Measurements from ENCODE around the gene SLC13A3.

The SLC13A3 gene

GRCh38 chr20:46650575-46651090 is 626 bp downstream of the SLC13A3 start:
- DNase-seq = no peak

DNA sequence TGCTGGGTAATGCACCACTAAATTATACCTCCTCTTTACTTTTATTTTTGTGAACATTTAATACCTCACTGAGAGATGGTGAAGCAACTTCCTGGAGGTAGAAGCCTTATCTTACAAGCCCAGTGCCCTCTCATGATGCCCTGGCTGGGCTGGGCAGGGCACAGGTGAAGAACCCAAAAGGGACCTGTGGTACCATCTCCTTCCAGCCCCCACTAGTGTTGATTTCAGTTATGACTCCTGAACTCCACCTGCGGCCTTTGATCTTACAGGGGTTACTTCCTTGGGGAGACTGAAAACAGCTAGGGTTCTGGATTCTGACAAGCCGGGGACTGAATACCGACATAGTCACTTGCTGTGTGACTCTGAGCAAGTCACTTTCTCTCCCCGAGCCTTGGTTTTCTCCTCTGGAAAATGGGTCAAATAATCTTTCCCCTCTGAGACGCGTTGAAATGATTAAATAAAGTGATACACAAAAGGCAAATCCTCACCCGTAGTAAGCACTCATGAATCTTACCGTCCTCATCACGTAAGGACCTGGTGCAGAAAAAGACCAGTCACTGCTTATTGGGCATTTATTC is 1.2 kb downstream of the SLC13A3 start:
- DNase-seq = no peak

- no peak for DNase-seq
These were observed 1.7 kb downstream of the SLC13A3 start for GRCh38 chr20:46649650-46649949.

GRCh38 chr20:46648903-46649649 is 2.2 kb downstream of the SLC13A3 start:
- DNase-seq = no peak

- no peak for DNase-seq
These were observed 3.8 kb downstream of the SLC13A3 start for GRCh38 chr20:46647469-46647868.

GRCh38 chr20:46646659-46647380 is 4.4 kb downstream of the SLC13A3 start:
- DNase-seq = no peak

GRCh38 chr20:46646122-46646521 is 5.1 kb downstream of the SLC13A3 start:
- DNase-seq = no peak

GRCh38 chr20:46644733-46645132 is 6.5 kb downstream of the SLC13A3 start:
- DNase-seq = no peak

DNA sequence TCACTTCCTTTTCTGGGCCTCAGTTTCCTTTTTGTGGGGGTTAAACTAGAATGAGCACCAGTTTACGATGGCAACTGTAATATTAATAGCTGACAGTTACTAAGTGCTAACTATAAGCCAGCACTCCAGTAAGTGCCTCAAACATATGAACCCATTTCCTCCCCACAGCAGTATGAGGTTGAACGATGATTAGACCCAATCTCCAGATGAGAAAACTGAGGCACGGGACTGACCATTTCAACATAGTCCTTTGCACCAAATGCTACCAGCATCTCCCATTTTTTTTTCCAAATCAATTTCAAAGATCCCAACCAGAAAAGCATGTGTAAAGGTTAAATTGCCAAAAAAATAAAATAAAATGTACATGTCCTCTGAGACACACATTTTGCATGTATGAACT is 7.1 kb downstream of the SLC13A3 start:
- no peak for DNase-seq

DNA sequence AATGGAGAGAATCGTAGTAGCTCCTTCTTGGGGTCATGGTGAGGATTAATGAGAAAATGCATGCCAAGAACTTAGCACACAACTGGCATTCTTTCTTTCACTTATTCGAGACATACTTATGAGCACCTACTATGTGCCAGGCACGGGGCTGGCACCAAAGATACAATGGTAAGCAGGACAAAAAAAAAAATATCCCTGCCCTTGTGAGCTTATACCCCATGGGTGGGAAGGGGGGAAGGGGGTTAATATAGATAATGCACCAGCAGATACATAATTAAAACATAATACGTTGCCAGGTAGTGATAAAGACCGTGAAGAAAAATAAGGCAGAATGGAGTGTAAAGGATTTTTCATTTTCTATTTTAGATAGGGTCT is 8.3 kb downstream of the SLC13A3 start:
- no peak for DNase-seq

DNA sequence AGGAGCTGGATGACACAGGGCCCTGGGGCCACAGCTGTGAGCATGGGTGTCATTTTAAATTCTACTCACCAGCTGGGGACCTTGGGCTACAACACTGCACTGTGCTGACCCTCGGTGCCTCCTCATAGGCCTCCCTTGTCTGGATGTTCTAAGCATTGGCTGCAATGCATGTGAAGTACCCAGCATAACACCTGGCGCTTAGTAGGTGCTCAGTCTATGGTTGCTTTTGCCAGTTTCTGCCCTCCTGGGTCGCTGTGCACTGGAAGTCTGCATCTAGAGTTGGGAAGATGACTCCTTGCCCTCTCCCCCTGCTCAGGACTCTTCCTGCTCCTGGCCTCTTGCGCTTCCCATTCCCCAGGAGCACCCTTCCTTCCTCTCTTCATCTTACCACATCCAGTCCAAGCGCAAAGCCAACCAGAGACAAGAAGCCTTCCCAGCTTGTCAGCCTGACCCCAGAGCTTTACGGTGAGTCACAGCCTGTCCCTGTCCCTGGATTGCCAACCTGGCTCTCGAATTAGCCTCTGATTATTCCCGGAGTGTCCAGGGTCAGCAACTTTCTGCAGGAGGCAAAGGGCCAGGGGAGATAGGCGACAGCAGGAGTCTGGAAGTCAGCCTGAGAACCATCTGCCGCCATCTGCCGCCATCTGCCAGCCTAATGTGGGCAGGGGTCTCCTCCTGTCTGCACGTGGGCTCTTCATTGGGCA is 8.8 kb downstream of the SLC13A3 start:
- DNase-seq = no peak

GRCh38 chr20:46641424-46641823 is 9.8 kb downstream of the SLC13A3 start:
- no peak for DNase-seq

DNA sequence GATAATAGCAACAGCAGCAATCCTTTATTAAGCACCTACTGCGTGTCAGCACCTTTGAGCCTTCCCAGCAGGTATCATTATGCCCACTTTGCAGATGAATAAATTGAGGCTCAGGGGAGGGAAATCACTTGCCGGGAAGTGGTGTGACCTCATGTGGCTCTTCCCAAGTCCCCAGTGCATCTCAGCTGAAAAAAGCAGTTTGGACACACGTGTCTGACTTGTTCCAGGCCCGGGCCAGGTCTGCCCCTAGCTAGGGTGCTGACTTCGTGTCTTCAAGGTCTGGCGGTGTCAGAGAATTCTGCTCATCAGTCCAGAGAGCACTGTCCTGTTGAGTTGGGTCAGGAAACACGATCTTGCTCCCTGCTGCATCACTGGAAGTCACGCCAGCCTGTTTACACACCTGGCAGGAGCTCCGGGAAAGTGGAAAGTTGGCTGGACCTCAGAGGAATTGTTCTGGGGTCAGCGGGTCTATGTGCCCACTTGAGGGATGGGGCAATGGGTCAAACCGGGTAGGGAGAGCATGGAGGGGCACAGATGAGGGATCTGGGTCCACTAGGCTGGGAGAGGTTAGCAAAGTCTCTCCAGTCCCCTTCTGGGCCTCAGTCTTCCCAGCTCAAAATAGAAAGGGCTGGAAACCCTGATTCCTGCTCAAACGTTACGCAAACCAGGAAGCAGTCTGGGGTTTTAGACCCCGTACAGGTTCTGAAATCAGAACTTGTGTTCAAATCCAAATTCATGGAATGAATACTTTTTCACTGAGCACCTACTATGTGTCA is 10.5 kb downstream of the SLC13A3 start:
- no peak for DNase-seq

GRCh38 chr20:46640044-46640443 is 11.2 kb downstream of the SLC13A3 start:
- DNase-seq = no peak

DNA sequence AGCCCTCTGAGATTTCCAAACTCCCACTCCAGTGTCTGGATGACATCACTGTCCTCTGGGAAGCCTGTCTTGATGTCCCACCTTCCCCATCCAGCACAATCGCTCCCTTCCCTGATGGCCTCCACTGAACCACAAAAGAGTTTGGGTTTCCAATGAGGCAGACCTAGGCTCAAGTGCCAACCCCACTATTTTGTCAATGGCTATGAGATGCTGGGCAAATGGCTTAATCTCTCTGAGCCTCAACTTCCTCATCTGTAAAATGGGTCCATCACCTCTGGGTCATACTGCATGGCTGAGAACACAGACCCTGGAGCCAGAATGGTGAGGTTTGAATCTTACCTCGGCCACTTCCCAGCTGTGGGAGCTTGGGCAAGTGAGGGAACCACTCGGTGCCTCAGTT is 11.7 kb downstream of the SLC13A3 start:
- no peak for DNase-seq

GRCh38 chr20:46638898-46639274 is 12.4 kb downstream of the SLC13A3 start:
- DNase-seq = no peak

- no peak for DNase-seq
These were observed 12.9 kb downstream of the SLC13A3 start for GRCh38 chr20:46638134-46638897.

DNA sequence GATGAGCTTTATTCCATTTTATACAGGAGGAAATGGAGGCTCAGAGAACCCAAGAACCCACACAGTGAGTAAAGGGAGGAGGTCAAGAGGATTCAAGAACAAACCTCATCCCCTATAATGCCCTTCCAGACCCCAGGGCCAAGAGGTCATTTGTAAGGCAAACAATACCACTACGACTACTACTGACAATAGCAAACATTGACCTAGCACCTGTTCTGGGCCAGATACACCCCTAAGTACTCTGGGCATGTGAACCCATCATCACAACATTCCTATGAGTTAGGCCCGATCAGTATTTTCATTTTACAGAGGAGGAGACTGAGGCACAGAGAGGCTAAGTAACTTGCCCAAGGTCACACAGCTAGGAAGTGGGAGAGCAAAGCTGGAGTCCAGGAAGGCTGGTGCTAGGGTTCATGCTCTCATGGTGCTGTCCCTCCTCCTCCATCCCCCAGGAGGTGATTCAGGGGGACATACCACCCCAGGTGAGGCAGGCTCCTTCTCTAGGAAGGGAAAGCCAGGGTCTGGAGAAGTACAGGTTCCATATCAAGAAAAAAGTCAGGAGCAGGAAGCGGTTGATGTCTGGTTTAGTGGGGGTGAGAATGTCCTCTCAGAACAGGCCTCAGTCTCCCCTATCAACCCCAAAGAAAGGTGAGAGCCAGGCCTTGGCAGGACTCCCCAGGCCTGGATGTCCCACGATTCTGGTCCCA is 13.7 kb downstream of the SLC13A3 start:
- DNase-seq = no peak

GRCh38 chr20:46637020-46637419 is 14.2 kb downstream of the SLC13A3 start:
- no peak for DNase-seq

DNA sequence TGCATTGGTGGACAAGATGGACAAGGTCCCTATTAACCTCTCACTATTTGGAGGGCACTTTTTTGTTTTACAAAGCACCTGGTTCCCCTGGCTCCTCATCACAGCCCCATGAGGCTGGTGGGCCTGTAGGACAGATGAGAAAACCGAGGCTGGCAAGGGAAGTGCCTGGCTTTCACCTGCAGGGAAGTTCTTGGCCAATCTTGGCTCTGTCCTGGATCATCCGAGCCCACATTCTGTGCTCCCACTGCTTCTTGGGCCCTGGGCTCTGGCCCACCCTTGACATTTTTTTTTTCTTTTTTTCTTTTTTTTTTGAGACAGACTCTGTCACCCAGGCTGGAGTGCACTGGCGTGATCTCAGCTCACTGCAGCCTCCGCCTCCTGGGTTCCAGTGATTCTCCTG is 14.7 kb downstream of the SLC13A3 start:
- DNase-seq = no peak

- no peak for DNase-seq
These were observed 15.6 kb downstream of the SLC13A3 start for GRCh38 chr20:46635514-46636136.

Data from NCI-H345 (cell line).